ENCODE data around the gene RPL18A.
A peak's percentile ranks its signal among the peaks of the same experiment; 100 is the strongest.

RPL18A gene

DNA sequence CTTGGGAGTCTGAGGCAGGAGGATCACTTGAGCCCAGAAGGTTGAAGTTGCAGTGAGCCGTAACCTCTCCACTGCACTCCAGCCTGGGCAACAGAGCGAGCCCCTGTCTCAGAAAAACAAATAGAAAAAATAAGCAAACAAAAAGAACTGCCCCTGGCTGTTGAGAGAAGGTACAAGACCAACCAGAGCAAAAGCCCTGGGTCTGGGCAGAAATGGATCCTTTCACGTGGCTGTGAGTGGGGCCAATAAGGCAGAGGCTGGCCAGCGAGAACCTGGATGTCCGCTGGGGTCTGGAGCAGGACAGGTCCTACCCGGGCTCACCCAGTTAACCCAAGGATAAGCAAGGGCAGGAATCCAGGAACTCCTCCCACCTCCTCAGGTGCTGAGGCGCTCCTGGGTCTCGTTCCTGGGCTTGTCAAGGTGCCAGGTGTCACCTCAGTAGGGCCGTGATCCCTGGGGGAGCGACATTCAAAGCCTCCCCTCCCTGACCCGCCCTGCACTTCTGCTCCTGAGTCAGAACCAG lies 7.3 kb downstream of the RPL18A start:
- Histone ChIP-seq H3K27me3 (ENCODE audit: control insufficient read depth, insufficient read depth, low read length, poor library complexity, severe bottlenecking) (peaks cover 14% of the 10 kb centered on the region), H3K36me3 (ENCODE audit: control insufficient read depth, insufficient read depth, low read length) (peaks cover 22% of the 10 kb centered on the region), H3K9me3 (ENCODE audit: control insufficient read depth, low read length) (no peaks in the 10 kb centered on the region), H3K4me3 (ENCODE audit: insufficient read depth, low read depth, low read length) (no peak overlapping the region), H3K4me1 (ENCODE audit: control insufficient read depth, insufficient read depth, low read length) (no peaks in the 10 kb centered on the region), H3K27ac (ENCODE audit: insufficient read depth, low read depth, low read length, poor library complexity, severe bottlenecking) (no peak overlapping the region)
- 87 to 90% methylated on average over 11 of the region's 11 CpGs for WGBS, 2 experiments

DNA sequence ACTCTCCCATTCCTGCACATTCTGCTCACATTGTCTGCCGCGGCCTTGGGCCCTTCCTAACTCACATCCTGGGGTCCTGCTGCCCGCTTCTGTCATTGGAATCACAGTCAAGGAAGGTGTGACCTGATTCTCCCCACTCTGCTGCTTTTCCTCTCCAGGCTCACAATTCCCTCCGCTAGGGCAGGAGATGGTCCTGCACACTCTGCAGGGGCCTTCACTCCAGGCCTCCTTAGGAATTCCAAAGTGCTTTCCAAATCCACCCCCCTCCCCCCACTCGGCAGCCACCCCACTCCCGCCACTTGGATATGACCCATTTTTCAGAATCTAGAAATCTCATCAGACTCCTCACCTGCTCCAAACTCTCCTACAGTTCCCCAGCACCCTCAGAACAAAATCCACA lies 9.0 kb downstream of the RPL18A start:
- no peaks in the 10 kb centered on the region for H3K4me1 ChIP-seq (ENCODE audit: control insufficient read depth, insufficient read depth, low read length)
- H3K36me3 ChIP-seq (ENCODE audit: control insufficient read depth, insufficient read depth, low read length): peaks cover 6% of the 10 kb centered on the region
- peaks cover 29% of the 10 kb centered on the region for H3K27me3 ChIP-seq (ENCODE audit: control insufficient read depth, insufficient read depth, low read length, poor library complexity, severe bottlenecking)
- no peaks in the 10 kb centered on the region for H3K9me3 ChIP-seq (ENCODE audit: control insufficient read depth, low read length)
- no peak overlapping the region for H3K27ac ChIP-seq (ENCODE audit: insufficient read depth, low read depth, low read length, poor library complexity, severe bottlenecking)
- no peak overlapping the region for H3K4me3 ChIP-seq (ENCODE audit: insufficient read depth, low read depth, low read length)
- WGBS, 2 experiments: 63 to 68% methylated on average over 6 of the region's 6 CpGs

GRCh38 chr19:17869114-17869608 lies 9.5 kb downstream of the RPL18A start:
- H3K27me3 ChIP-seq (ENCODE audit: control insufficient read depth, insufficient read depth, low read length, poor library complexity, severe bottlenecking): peaks cover 32% of the 10 kb centered on the region
- H3K36me3 ChIP-seq (ENCODE audit: control insufficient read depth, insufficient read depth, low read length): peaks cover 4% of the 10 kb centered on the region
- no peak overlapping the region for H3K4me3 ChIP-seq (ENCODE audit: insufficient read depth, low read depth, low read length)
- no peaks in the 10 kb centered on the region for H3K9me3 ChIP-seq (ENCODE audit: control insufficient read depth, low read length)
- H3K27ac ChIP-seq (ENCODE audit: insufficient read depth, low read depth, low read length, poor library complexity, severe bottlenecking): no peak overlapping the region
- no peaks in the 10 kb centered on the region for H3K4me1 ChIP-seq (ENCODE audit: control insufficient read depth, insufficient read depth, low read length)
- 32 to 36% methylated on average over 11 of the region's 11 CpGs for WGBS, 2 experiments

DNA sequence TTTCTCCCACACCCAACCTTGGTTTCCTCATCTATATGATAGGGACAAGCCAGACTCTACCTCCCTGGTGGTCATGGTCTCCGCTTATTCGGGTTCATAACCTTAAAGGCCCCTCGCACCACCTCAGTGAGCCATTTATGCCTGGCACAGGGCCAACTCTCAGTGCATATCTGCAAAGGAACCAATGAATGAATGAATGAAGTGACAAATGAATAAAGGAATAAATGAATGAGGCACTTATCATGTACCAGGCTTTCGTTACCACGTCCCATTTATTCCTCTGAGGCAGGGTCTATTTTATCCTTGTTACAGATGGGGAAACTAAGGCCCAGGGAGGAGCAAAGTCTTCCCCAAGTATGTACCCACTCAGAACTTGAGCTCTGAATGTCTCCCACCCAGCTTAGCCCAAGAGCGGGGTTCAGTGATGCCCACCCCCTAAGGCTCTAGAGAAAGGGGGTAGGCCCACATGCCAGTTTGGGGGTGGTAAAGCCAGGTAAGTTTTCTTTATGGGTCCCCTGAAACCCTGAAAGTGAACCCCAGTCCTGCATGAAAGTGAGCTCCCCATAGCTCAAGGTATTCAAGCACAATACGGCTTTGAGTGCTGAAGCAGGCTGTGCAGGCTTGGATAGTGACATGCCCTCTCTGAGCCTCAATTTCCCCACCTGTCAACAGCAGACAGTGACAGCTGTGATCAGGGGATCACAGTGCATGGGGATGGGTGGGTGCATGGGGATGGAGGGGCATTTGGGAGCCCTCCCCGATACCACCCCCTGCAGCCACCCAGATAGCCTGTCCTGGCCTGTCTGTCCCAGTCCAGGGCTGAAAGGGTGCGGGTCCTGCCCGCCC lies 11.5 kb downstream of the RPL18A start:
- peaks cover 32% of the 10 kb centered on the region for H3K27me3 ChIP-seq (ENCODE audit: control insufficient read depth, insufficient read depth, low read length, poor library complexity, severe bottlenecking)
- H3K4me3 ChIP-seq (ENCODE audit: insufficient read depth, low read depth, low read length): no peak overlapping the region
- no peak overlapping the region for H3K27ac ChIP-seq (ENCODE audit: insufficient read depth, low read depth, low read length, poor library complexity, severe bottlenecking)
- no peaks in the 10 kb centered on the region for H3K4me1 ChIP-seq (ENCODE audit: control insufficient read depth, insufficient read depth, low read length)
- H3K9me3 ChIP-seq (ENCODE audit: control insufficient read depth, low read length): no peaks in the 10 kb centered on the region
- no peaks in the 10 kb centered on the region for H3K36me3 ChIP-seq (ENCODE audit: control insufficient read depth, insufficient read depth, low read length)
- WGBS, 2 experiments: 76 to 77% methylated on average over 10 of the region's 10 CpGs

- H3K27ac ChIP-seq (ENCODE audit: insufficient read depth, low read depth, low read length, poor library complexity, severe bottlenecking): no peak within 1 kb of the TSS
- H3K4me3 ChIP-seq (ENCODE audit: insufficient read depth, low read depth, low read length): no peak within 1 kb of the TSS
- WGBS, 2 experiments: 41 to 45% methylated on average over 26 of the region's 26 CpGs
- H3K36me3 ChIP-seq (ENCODE audit: control insufficient read depth, insufficient read depth, low read length): no peaks in the 10 kb centered on the region
- peaks cover 32% of the 10 kb centered on the region for H3K27me3 ChIP-seq (ENCODE audit: control insufficient read depth, insufficient read depth, low read length, poor library complexity, severe bottlenecking)
- no peaks in the 10 kb centered on the region for H3K9me3 ChIP-seq (ENCODE audit: control insufficient read depth, low read length)
- no peaks in the 10 kb centered on the region for H3K4me1 ChIP-seq (ENCODE audit: control insufficient read depth, insufficient read depth, low read length)
Measured at GRCh38 chr19:17871878-17872250, 12.2 kb downstream of the RPL18A start, which contains the start of gene SLC5A5. SLC5A5 (plus strand) TSS chr19:17871945; CDS start chr19:17872320, 375 bp downstream.

- Histone ChIP-seq H3K4me1 (ENCODE audit: control insufficient read depth, insufficient read depth, low read length) (no peaks in the 10 kb centered on the region), H3K27ac (ENCODE audit: insufficient read depth, low read depth, low read length, poor library complexity, severe bottlenecking) (no peak overlapping the region), H3K4me3 (ENCODE audit: insufficient read depth, low read depth, low read length) (no peak overlapping the region), H3K36me3 (ENCODE audit: control insufficient read depth, insufficient read depth, low read length) (no peaks in the 10 kb centered on the region), H3K27me3 (ENCODE audit: control insufficient read depth, insufficient read depth, low read length, poor library complexity, severe bottlenecking) (peaks cover 32% of the 10 kb centered on the region), H3K9me3 (ENCODE audit: control insufficient read depth, low read length) (no peaks in the 10 kb centered on the region)
- 90 to 91% methylated on average over 61 of the region's 61 CpGs for WGBS, 2 experiments
Measured at GRCh38 chr19:17872251-17873001, 12.7 kb downstream of the RPL18A start.

DNA sequence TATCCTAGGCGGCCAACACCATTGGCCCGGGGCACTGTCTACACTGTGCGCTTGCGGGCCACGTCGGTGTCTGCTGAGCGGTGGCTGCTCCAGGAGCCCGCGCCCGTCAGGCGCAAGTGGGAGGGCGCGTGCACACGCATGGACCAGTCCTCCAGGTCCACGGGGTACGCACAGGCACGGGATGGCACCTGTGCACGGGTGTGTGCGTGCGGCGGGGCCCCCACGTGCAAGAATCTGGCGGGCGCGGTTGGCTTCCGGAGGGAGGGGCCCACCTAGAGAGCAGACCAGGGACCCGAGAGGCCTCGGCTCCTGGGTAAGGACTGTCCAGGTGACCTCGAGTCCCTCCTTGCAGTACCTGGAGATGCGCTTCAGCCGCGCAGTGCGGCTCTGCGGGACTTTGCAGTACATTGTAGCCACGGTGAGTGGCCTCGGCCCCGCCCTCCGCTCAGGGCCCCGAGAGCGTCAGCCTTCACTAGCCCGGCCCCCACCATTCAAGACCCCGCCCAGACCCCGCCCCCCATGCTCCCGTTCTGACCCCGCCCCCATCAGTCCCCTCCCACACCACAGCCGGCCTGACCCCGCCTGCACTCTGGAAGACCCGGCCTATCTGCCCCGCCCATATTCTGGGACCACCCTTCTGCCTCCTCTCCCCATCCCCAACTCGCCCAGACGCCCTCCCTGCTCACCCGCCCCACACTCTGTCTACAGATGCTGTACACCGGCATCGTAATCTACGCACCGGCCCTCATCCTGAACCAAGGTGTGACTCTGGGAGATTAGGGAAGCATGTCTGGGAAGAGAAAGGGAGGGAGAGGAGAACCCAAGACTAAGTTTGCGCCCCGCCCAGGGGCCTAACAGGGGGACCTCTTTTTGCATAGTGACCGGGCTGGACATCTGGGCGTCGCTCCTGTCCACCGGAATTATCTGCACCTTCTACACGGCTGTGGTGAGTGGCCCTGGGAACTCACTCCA lies 14.4 kb downstream of the RPL18A start:
- Histone ChIP-seq H3K27me3 (ENCODE audit: control insufficient read depth, insufficient read depth, low read length, poor library complexity, severe bottlenecking) (peaks cover 32% of the 10 kb centered on the region), H3K4me1 (ENCODE audit: control insufficient read depth, insufficient read depth, low read length) (no peaks in the 10 kb centered on the region), H3K36me3 (ENCODE audit: control insufficient read depth, insufficient read depth, low read length) (no peaks in the 10 kb centered on the region), H3K9me3 (ENCODE audit: control insufficient read depth, low read length) (no peaks in the 10 kb centered on the region), H3K27ac (ENCODE audit: insufficient read depth, low read depth, low read length, poor library complexity, severe bottlenecking) (no peak overlapping the region), H3K4me3 (ENCODE audit: insufficient read depth, low read depth, low read length) (peak overlapping the region; percentile 47)
- WGBS, 2 experiments: 20 to 22% methylated on average over 59 to 62 of the region's 63 CpGs

- Histone ChIP-seq H3K9me3 (ENCODE audit: control insufficient read depth, low read length) (no peaks in the 10 kb centered on the region), H3K4me3 (ENCODE audit: insufficient read depth, low read depth, low read length) (no peak overlapping the region), H3K4me1 (ENCODE audit: control insufficient read depth, insufficient read depth, low read length) (no peaks in the 10 kb centered on the region), H3K27me3 (ENCODE audit: control insufficient read depth, insufficient read depth, low read length, poor library complexity, severe bottlenecking) (peaks cover 32% of the 10 kb centered on the region), H3K27ac (ENCODE audit: insufficient read depth, low read depth, low read length, poor library complexity, severe bottlenecking) (no peak overlapping the region), H3K36me3 (ENCODE audit: control insufficient read depth, insufficient read depth, low read length) (no peaks in the 10 kb centered on the region)
- 94 to 96% methylated on average over 9 of the region's 9 CpGs for WGBS, 2 experiments
Measured at GRCh38 chr19:17874758-17875135, 15.0 kb downstream of the RPL18A start.

- 93 to 95% methylated on average over 16 of the region's 16 CpGs for WGBS, 2 experiments
Measured at GRCh38 chr19:17877696-17878095, 18.0 kb downstream of the RPL18A start.

More at GRCh38 chr19:17877696-17878095, 18.0 kb downstream of the RPL18A start:
- Histone ChIP-seq H3K36me3 (ENCODE audit: control insufficient read depth, insufficient read depth, low read length) (no peaks in the 10 kb centered on the region), H3K27ac (ENCODE audit: insufficient read depth, low read depth, low read length, poor library complexity, severe bottlenecking) (no peak overlapping the region), H3K9me3 (ENCODE audit: control insufficient read depth, low read length) (no peaks in the 10 kb centered on the region), H3K4me1 (ENCODE audit: control insufficient read depth, insufficient read depth, low read length) (no peaks in the 10 kb centered on the region), H3K4me3 (ENCODE audit: insufficient read depth, low read depth, low read length) (no peak overlapping the region), H3K27me3 (ENCODE audit: control insufficient read depth, insufficient read depth, low read length, poor library complexity, severe bottlenecking) (peaks cover 13% of the 10 kb centered on the region)

Data from ectodermal cell (in vitro differentiated cells).